Measurements from ENCODE around the gene DCDC1.

DNA sequence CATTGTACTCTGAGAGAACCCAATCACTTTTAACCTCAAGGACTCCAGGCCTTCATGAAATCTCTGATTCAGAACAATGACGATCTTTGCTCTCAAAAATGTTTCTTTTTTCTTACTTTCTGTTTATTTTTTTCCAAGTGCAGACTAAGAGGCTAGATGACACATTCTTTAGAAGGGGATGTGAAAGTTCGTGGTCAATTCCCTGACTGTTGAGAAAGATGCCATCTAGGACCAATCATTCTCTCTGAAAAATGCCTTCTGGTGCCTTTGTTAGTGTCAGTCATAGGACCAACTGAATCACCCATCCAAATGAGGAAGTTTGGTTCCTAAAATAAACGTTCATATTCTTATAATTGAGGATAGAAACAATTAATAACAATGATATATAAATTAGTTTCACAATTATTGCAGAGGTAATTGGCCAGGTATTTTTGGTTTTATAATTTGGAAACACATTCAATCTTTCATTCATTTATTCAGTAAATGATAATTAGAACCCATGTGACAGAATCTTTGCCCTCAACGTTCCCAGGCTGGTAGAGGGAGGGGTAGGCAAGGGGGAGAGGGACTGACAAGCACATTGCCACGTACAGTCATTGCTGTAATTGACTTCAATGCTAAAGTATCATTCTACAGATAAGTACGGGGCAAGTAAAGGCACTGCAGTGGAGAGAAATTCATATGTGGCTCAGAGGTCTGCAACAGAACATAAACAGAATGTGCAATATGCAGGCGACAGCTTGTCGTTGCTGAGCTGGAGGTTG lies 450.0 kb downstream of the DCDC1 start:
- TF ChIP-seq, protein P1, sequence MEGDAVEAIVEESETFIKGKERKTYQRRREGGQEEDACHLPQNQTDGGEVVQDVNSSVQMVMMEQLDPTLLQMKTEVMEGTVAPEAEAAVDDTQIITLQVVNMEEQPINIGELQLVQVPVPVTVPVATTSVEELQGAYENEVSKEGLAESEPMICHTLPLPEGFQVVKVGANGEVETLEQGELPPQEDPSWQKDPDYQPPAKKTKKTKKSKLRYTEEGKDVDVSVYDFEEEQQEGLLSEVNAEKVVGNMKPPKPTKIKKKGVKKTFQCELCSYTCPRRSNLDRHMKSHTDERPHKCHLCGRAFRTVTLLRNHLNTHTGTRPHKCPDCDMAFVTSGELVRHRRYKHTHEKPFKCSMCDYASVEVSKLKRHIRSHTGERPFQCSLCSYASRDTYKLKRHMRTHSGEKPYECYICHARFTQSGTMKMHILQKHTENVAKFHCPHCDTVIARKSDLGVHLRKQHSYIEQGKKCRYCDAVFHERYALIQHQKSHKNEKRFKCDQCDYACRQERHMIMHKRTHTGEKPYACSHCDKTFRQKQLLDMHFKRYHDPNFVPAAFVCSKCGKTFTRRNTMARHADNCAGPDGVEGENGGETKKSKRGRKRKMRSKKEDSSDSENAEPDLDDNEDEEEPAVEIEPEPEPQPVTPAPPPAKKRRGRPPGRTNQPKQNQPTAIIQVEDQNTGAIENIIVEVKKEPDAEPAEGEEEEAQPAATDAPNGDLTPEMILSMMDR (conservative IDR thresholded peaks at IDR 0.05; ENCODE audit: low read depth, low read length): no peak
- no peak for TF ChIP-seq EZH2 (IDR thresholded peaks at IDR 0.05; ENCODE audit: borderline replicate concordance, low read depth, low read length, poor library complexity, severe bottlenecking)

All from A673 (cell line).